Activated naive CD4-positive, alpha-beta T cell (primary cell): ENCODE results near the gene DIAPH1.
A peak's percentile ranks its signal among the peaks of the same experiment; 100 is the strongest.

Experiments used
- DNase-seq, 4 experiments: peaks; one replicate each; lab custom pipeline; 2025; lab: John Stamatoyannopoulos, UW

The DIAPH1 gene

DNA sequence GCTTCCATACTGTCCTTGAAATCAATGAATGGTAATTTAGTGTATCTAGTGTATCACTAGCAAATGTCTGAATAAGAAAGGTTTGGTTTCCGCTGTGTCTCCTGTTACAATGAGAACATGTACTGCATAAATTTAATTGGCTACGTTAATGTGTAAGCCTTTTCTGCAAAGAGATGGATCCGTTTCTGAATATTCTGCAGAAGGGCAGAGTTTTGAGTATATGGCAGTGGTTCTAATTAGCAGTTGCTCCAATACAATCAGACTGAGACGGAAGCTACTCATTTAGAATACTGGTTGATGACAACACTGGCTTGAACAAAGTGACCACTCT is 134.5 kb downstream of the DIAPH1 start:
- no peak for DNase-seq

DNA sequence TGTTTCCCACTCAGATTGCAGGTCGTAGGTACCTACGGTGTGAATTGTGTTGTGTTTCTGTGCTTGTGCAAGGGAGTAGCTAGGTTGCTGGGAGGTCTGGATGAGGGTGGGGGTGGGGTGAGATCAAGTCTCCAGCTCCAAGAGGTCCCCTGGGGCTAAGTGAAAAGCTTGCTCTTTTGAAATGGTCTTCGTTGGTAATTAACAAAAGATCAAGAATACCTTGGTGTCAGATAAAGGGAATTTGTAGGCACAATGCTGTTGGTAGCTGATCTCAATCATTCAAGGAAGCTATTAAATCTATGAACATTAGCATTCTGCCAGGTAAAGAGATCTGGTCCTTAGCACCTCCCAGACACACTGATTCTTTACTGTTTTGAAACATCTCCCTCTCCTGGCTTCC is 134.9 kb downstream of the DIAPH1 start:
- DNase-seq = no peak

DNA sequence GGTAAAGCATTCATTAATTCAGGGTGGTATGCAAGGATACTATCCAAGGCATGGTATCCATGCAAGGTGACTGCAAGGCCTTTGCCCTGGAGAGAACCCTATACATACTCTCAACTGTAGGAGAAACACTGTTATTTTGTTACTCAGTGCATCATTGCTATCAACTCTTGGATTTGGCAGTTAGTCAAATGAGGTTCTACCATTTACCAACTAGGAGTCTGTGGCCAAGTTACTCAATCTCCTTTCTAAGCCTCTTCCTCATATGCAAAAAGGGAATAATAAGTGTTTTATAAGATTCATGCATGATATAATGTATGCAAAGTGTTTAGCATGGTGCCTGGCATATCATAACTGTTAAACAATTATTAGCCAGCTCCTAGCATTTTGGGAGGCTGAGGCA is 139.0 kb downstream of the DIAPH1 start:
- DNase-seq = no peak

DNA sequence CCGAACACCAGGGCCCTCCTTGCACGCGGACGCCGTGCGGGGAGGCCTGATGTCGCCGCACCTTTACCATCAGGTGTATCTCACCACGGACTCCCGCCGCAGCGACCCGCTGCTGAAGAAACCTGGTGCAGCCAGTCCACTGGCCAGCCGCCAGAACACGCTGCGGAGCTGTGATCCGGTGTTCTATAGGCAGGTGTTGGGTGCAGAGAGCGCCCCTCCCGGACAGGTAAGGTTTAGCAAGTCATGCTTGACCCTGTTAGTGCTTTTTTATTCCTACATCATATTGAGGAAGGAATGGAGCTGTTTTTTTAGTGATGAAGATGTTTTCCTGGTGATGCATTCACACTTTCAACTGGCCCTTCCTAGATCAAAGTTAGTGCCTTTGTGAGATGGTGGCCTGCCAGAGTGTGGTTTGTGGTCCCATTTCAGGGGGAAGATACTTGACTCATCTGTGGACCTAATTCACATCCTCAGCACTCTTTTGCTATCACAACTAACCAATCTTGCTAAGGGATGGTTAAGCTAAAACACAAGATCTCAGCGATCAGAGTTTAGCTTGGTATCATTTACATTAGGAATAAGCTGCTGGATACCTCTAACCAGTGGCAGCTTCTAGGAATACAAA is 140.4 kb downstream of the DIAPH1 start:
- DNase-seq = no peak

DNA sequence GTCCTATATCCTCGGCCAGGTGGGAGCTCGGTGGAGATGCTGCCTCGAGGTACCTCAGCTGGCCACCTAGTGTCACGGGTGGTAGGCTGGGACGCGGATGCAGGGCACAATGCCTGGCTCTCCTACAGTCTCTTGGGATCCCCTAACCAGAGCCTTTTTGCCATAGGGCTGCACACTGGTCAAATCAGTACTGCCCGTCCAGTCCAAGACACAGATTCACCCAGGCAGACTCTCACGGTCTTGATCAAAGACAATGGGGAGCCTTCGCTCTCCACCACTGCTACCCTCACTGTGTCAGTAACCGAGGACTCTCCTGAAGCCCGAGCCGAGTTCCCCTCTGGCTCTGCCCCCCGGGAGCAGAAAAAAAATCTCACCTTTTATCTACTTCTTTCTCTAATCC is 141.0 kb downstream of the DIAPH1 start:
- DNase-seq = no peak

DNA sequence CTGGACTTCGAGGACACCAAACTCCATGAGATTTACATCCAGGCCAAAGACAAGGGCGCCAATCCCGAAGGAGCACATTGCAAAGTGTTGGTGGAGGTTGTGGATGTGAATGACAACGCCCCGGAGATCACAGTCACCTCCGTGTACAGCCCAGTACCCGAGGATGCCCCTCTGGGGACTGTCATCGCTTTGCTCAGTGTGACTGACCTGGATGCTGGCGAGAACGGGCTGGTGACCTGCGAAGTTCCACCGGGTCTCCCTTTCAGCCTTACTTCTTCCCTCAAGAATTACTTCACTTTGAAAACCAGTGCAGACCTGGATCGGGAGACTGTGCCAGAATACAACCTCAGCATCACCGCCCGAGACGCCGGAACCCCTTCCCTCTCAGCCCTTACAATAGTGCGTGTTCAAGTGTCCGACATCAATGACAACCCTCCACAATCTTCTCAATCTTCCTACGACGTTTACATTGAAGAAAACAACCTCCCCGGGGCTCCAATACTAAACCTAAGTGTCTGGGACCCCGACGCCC is 141.7 kb downstream of the DIAPH1 start:
- no peak for DNase-seq

DNA sequence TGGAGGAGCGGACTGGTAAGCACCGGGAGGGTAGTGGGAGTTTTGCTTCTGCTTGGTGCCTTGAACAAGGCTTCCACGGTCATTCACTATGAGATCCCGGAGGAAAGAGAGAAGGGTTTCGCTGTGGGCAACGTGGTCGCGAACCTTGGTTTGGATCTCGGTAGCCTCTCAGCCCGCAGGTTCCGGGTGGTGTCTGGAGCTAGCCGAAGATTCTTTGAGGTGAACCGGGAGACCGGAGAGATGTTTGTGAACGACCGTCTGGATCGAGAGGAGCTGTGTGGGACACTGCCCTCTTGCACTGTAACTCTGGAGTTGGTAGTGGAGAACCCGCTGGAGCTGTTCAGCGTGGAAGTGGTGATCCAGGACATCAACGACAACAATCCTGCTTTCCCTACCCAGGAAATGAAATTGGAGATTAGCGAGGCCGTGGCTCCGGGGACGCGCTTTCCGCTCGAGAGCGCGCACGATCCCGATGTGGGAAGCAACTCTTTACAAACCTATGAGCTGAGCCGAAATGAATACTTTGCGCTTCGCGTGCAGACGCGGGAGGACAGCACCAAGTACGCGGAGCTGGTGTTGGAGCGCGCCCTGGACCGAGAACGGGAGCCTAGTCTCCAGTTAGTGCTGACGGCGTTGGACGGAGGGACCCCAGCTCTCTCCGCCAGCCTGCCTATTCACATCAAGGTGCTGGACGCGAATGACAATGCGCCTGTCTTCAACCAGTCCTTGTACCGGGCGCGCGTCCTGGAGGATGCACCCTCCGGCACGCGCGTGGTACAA is 142.5 kb downstream of the DIAPH1 start:
- DNase-seq = no peak

DNA sequence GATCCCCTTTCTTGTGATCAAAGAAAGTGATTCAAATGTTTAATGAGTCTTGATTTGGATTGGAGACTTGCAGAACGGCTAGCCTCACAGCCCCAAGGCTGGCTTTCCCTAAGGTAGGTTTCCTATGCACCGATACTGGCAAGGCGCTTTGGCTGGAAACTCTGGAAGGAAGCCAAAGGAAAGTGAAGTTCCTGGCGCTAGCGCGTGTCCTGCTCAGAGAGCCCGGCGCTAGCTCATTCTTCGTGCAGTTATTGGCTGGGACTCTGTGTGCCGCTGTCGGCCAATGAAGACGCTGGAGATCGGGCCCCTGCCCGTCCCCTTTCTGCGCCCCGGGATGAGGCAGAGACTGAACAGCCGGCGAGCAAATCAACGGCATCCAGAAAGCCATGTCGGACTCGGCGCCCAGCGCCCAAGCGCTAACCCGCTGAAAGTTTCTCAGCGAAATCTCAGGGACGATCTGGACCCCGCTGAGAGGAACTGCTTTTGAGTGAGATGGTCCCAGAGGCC is 143.1 kb downstream of the DIAPH1 start, which contains the start of gene PCDHGC3:
PCDHGC3 (plus strand) TSS at position 342 of the 507 bp plus-strand sequence; CDS start at position 493, 151 bp downstream.
- DNase-seq = peak in 1 of 4 experiments; percentile 5

DNA sequence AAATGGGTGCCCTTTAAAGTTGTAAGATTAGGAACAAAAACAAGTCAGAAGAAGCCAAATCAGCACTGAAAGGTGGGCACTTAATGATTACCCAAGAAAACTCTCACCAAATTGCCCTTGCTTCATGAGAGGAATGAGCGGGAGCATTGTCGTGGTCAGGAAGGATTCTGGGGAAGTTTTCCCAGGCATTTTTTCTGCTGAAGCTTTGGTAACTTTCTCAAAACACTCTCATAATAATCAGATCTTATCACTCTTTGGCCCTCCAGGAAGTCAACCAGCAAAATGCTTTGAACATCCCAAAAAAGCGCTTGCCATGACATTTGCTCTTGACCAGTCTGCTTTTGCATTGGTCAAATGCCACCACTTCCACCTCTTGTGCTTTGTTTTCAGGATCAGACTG is 153.4 kb downstream of the DIAPH1 start:
- DNase-seq = no peak
